ENCODE data around the gene CPNE4.

CPNE4 gene

DNA sequence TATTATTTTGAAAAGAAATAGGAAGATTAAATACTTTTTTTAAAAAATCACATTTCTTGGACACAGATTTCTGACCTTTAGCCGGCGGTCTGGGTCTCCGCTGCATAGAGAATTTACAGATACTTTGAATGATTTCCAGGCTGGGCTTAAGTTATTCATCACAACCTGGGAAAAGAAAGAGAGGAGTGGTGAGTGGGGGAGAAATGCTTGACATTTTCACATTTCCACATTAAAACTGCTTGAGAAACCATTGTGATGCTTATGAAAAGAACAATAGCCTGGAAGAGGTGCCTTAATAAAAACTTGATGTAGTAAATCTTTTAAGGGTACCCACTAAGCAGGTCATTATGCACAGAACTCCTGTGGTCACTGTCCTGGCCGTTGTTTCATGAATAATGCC, 365.2 kb downstream of the CPNE4 start:
- no peak for DNase-seq

DNA sequence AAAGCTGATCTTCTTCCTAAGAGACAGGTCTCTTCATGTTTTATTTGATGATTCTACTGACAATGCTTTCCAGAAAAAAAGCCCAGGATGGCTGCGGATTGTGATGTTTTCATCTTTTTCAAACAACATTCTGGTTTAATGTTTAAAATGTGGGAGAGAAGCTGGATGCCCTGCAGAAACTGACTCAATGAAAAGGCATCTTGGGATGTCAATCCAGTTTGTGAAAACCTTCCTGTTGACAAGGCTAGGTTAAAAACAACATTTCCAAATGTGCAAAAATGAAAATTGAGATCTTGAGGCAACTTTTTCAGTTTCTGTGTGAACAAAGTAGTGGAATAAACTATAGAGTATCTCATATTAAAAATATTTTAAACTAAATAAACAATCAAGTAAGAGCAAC, 376.0 kb downstream of the CPNE4 start:
- DNase-seq: no peak

DNA sequence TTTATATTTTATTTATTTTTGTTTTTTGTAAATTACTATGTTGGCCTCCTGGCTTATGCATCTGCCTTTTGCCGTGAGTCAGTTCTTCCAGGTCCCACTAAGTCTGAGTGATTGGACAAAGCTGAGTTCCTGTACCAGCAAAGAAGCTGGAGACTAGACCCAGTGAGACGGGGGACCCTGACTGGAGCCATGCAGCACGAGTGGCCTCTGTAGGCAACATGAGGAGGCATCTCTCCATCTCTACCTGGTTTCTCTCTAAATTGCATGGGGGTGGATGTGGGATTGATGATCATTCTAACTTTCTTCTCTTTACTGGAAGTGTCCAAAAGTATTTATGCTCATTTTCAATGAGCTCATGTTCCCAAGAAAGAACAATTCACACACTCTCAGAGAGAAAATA, 376.7 kb downstream of the CPNE4 start:
- no peak for DNase-seq

DNA sequence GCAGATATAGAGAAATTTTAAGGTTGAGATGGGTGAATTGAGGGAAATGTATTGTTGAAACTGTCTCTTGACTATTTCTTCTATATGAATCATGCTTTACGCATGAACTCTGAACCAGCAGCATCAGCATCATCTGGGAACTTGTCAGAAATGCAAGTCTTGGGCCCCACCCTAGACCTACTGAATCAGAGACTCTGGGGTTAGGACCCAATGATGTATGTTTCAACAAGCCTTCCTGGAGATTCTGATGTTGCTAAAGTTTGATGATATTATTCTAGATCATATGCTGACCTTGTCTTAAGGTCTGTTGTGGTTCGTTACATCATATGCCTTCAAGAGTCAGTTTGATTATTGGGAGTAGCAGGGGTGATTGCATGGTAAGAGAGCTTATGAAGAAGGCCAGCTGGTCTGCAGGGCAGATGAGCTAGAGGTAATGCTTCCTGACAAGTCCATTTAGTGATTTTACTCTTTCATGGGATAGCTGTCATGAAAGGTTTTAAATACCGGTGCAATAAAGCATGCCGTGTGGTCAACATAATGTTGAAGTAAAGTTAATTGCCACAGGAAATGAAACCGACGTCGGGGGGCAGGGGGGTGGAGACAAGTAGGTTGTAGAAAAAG, 379.6 kb downstream of the CPNE4 start:
- DNase-seq: no peak

DNA sequence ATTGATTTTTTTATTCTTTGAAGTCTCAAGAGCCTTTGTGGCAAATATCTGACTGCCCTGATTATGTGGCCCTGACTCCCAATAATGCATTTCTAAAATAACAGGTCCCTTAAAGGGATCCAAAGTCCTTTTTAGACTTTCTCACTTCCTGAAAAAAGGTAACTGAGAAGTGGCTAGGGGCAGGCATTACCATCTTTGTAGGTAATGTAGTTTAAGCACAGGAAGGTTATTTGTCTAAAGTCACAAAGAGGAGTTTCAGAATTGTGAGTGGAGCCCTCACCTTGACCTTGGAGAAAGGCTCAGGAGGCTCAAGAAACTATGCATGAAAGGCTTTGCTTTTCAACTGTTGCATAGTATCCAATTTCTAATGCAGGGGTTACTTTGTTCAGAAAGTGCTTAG, 389.2 kb downstream of the CPNE4 start:
- no peak for DNase-seq

DNA sequence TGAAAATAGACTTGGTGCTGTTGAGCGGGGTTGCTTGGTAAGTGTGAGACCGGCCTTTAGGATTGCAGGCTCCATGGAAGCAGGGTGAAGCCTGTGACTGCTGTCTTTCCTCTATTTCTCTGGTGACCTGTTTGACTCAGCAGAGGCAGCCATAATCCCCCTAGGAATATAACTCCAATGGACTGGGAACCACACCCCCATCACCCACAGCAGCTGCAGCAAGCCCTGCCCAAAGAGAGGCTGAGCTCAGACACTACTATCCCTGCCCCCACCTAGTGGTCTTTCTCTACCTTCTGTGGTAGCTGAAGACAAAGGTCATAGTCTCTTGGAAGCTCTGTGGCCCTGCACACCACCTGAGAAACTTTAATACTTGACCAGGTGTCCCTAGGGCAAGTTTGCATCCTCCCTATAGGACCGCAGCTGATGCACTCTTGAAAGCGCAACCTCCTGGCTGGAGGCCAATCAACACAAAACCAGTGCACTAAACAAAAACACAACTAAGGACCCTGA, 398.5 kb downstream of the CPNE4 start:
- no peak for DNase-seq

DNA sequence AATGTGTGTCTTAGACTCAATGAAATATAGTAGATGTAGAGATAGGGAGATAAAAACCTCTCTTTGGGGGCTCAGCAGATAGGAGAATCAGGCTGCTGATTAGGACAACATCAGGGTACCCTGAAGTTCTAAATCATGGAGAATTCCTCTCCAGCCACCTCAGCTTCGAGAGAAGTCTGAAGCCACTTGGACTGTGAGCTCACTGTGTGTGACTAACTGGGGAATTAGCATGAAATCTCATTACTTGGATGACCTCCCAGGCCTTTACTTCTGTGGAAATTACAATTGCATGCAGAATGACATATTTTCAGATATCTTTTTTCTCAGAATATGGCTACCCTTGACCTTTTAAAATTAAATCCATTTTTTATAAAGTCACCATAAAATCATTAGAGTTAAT, 404.0 kb downstream of the CPNE4 start:
- no peak for DNase-seq

DNA sequence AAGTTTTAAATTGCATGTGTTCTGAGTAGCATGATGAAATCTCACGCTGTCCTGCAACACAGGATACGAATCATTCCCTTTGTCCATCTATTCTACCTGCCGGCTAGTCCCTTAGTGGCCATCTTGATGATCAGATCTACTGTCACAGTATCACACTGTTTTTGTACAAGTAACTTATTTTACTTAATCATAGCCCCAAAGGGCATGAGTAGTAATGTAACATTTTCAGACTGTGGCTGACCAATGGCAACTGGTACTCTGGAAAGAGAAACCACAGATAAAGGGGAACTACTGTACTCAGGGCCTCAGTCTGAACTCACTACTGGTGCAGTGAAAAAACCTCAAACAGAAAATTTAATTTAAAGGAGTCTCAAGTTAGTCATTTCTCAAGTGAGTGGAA, 404.7 kb downstream of the CPNE4 start:
- DNase-seq: no peak

DNA sequence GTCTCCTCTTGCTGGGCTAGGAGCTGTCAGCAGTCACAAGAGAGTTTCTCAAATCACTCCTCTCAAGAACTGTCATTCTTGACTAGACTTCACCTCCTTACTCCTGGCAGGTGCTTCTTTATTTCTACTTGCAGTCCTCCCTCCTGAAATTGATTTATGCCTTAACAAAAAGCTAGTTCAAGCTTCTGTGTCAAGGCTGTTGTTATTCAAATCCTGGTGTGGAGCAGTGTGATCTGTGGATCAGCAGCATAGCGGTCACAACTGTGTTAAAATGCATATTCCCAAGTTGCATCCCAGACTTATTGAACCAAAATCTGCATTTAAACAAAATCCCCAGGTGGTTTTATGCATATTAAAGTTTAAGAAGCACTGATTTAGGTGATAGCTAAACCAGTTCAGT, 411.4 kb downstream of the CPNE4 start:
- DNase-seq: no peak

DNA sequence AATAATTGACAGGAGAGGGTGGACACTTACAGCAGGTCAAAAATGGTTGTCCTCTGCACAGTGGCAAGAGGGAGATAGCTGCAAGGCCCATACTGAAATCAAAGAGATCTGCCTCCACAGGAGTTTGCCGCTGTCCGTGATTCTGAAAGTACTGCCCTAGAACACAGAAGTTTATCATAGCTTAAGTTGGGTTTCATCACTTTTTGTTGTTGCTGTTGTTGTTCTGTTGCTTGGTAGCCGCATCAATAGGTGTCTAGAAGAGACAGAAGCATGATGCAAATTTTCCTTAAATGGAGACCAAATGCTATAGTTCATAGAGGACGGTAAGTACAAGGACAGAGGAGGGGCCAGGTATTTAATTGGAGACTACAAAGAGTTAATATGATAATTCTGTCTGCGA, 412.1 kb downstream of the CPNE4 start:
- DNase-seq: no peak

DNA sequence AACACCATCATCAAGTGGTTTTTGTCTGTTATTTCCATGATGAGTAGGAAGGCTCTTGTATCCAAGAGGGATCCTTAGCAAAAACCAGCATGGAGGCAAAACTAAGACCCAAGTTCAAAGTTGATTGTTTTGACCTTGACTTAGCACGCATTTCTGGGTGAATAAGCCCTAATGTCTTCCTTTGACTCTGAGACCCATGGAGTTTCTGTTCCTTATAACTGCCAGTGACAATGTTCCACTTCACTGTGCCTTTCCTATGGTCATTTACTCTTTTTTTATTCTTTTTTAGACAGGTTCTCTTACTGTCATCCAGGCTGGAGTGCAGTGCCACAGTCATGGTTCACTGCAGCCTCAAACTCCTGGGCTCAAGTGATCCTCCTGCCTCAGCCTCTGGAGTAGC, 413.8 kb downstream of the CPNE4 start:
- no peak for DNase-seq

DNA sequence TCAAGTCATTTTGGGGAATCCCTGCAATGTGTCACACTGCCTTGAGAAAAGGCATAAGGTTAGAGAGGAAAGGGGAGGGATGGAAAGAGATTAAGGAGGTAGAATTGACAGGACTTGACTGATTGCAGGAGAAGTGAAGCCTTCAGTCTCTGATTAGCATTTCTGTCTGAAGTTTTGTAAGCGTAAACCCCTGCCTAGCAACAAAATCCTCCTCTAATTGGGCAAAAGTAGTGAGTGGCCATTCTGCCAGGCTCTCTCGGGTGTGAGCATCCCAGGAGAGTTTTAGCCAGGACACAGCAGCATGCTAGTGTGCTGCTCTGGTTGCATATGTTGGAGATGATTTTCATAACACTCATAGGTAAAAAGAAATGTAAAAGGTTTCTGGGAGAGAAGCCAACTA, 415.0 kb downstream of the CPNE4 start:
- no peak for DNase-seq

DNA sequence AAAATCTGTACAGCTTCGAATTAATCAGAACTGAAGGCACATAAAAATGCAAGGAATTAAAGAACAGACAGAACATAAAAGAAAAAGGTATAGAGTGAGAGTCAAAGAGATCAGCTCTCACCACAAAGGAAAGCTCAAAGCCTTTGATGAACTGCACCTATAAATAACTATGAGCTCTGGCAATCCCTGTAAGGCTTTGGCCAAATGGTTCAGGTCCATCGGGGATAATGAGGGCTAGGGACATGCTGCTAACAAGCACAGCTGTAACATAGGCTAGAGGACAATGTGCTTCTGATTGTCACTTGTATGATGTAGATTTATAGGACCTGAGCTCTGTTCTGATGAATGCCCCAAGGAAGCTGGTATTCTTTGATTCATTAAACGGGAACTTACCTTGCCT, 418.1 kb downstream of the CPNE4 start:
- DNase-seq: no peak

DNA sequence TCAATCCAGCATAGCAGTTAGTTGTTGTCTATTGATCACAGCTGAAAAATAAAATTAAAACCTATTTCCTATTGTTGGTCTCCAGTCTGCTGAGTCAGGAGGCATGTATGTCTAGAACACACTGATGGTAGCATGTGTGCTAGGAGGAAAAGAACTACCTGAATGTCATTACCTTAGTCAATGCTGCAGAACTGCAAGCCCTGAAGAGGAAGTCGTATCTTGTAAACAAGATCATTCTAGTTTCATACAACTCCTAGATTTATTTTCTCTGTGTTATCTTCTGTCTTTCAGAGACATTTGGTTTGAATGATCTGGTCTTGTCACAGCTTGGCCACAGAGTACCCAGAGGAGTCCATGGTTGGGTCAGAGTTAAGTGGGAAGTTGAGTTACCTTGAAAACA, 422.1 kb downstream of the CPNE4 start:
- DNase-seq: no peak

DNA sequence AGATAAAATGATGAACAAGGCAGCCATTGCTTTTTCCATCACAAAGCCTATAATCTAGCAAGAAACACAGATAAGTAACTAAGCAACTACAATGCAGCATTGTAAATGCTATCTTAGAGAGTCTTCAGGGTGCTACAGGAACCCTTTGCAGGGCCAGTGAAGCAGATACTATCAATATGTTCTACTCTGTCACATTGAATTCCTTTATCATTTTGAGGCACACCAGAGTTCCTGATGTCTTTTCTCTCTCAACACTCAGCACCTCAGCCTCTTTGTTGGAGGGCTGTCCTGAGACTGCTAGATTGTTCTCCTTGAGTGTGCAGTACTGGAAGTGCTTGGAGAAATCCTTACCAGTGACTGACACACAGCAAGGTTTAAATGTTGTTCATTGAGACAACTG, 424.6 kb downstream of the CPNE4 start:
- no peak for DNase-seq

DNA sequence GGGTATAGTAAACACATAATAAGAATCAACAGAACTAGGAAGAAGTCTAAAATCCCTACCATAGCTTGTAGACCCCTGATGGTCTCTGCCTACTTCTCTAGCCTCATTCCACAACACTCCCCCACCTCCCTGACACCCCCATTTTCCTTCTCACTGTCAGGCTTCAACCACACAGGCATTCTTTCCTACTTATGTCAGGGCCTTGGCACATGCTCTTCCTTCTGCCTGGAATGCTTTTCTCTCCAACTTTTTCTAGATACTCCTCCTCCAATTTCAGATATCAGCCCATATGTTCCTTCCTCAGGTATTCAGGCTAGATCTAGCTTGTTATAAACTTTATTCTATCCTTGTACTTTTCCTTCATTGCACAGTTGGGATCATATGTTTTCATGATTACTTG, 426.1 kb downstream of the CPNE4 start:
- DNase-seq: no peak

DNA sequence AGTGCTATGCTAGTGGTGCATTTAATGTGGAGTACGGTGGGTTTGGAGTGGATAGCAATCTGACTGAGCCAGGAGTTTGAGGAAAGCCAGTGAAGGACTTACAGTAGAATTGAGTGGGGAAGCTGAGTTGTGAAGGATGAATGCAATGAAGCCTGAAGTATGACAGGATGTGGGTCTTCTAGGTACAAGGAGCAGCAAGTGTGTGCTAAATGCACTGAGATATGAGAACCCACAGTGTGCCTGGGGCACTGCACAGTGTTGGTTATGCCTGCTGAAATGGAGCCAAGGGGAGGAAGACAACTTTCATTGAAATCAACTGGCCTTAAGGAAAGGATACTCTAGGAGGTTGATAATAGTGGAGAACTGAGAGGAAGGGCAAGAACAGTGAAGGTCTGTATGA, 426.5 kb downstream of the CPNE4 start:
- DNase-seq: no peak

DNA sequence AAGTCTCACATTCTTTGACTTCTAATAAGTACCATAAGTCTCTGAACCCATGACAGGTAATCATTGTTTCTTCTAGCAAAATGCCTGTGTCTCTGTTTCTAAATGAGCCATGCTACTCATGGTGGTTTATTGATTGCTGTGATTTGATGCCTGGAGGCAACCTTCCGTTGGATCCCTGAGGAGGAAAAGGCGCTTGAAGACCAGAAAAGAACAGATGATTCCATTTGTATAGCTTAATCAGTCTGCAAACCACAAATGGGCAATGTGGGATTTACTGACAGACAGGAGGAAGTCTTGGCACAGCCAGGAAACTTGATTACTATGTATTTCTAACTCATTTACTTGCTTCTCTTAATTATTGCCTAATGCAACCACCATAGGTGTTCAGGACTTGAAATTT, 428.9 kb downstream of the CPNE4 start:
- DNase-seq: no peak

DNA sequence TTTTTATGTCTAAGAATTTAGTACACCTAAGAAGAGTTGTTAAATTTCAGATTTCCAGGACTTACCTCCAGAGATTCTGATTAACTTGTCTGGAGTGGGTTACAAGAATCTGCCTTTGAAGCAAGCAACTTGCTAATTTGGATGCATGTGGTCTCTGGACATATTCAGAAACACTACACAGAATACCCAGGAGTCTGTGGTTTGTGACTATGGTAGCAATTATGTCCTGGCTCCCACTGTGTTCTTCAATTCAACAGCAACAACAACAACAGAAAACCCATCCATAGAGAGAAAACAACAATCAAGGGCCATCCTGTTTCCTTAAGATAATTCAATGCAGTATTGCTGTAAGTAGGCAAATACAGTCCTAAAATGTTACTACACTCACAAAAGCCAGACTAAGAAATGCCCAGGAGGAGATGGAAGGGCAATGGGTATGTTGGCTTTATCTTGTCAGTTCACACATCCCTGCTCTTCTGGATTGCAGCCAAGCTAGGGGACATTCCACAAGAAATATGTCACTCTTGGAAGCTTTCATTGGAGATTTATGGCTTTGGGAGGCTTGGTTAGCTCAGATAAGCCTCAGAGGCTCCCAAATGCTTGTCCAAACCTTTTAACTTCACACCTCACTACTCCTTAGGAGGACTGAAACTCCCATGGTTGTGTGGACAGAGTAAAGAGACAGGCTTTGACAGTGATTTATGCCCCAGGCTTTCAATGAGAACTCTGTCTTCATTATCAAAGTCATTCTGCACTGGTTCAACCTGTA, 432.6 kb downstream of the CPNE4 start:
- no peak for DNase-seq

DNA sequence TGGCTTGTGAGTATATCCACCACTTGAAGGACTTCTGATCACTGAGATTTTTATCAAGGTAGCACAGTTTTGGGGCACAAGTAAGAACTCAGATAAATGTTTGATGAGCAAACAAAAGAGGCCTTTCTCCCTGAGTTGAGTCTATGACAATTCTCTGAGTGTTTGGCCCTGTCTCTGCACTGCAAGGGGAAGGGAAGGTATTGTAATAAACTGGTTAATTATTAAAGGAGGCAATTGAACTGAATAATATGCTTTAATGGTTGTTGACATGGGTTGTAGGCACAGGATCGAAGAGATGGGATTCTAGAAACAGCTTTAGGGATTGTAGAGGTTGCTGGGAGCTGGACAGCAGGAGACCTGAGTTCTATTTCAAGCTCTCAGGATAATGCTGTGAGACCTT, 437.0 kb downstream of the CPNE4 start:
- no peak for DNase-seq

DNA sequence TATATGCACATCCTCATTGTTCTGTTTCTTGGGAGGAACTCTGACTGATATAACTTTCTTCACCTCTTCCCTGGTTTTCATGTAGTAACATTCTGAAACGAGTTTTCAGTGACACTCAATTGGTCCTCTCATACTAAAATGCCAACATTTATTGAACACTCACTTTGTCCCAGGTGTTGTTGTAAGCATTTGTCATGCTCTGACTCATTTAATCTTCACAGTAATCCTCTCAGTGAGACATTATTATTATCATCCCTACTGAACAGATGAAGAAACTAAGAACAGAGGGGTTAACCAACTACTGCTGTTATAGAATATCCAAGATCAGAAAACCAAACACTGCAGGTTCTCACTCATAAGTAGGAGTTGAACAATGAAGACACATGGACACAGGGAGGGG, 437.9 kb downstream of the CPNE4 start:
- DNase-seq: no peak

DNA sequence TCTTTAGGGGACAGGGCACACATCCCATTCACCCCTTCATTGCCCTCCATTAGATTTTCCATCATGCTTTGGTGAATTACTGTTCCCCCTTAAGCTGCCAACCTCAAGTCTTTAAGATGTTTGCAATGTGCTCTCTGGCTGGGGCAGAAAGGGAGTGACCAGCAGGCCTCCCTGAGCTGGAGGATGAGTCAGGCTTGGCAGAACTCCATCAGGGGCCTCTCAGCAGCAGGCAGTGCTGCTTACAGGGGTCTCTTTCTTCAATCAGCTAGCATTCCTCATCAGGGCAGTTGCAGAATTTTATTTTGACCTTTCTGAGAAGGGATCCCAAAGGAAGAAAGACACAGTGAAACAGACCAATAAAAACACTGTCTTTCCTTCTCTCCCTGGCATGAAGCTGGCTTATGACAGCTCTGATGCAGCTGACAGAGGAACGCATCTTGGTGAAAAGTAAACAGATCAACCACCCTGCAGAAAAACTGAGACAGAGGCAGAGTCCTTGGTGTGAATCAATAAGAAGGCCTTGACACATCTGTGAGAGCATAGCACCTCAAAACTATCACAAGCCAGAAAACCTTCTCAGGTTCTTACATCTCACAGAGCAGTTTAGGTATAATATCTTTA, 443.3 kb downstream of the CPNE4 start:
- no peak for DNase-seq

DNA sequence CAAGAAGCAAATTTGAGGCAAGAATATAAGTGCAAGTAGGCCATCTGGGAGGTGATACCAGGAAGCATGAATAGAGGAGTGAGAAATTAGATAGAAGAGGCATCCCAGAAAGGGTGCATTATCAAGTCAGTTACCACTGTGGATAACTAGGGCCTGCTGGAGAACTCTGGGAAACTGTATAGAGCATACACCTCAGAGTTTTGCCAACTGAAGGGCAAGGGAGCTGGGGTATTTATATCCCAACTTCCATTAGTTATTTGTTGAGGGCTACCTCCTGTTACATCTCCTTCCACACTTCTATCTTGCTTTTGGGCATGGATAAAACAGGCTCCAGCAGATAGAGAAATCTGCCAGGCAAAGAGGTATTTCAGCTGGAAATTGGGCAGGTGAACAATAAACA, 448.5 kb downstream of the CPNE4 start:
- no peak for DNase-seq

DNA sequence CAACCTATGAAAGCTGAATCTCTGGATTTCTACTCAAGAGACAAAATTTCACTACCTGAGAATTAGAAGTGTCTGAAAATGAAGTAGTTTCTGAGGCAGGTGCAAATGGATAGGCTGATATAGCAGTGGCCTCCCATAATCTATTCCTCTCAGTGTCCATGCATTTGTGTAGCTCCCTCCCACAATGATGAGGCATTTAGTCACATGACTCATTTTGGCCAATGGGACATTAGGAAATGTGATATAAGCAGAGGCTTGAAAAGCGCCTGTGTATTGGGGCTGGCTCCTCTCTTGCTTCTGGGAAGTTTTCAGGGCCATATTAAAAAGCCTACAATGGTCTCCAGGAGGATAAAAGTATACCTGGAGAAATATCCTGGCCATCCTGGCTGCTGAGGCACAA, 452.4 kb downstream of the CPNE4 start:
- no peak for DNase-seq

DNA sequence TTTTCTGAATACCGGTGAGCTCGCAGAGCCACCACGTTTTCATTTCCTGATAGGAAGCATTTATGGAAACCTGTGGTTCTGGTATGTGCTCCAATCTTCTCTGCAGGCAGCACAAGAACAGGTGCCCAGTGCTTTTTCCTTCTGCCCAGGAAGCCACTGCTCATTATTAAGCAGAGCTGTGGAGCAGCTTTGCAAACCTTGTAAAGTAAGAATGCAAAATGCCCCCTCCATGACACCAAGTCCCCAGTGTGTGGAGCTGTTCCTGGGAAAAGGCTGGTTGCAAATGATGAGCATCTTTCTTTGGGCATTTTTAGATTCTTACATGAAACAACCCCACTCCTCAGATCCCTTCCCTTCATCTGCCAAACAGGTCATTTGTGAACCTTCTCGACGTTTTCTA, 466.4 kb downstream of the CPNE4 start:
- DNase-seq: no peak

All from NCI-H345 (cell line).